ENCODE data around the gene CD70.

CD70 gene

DNA sequence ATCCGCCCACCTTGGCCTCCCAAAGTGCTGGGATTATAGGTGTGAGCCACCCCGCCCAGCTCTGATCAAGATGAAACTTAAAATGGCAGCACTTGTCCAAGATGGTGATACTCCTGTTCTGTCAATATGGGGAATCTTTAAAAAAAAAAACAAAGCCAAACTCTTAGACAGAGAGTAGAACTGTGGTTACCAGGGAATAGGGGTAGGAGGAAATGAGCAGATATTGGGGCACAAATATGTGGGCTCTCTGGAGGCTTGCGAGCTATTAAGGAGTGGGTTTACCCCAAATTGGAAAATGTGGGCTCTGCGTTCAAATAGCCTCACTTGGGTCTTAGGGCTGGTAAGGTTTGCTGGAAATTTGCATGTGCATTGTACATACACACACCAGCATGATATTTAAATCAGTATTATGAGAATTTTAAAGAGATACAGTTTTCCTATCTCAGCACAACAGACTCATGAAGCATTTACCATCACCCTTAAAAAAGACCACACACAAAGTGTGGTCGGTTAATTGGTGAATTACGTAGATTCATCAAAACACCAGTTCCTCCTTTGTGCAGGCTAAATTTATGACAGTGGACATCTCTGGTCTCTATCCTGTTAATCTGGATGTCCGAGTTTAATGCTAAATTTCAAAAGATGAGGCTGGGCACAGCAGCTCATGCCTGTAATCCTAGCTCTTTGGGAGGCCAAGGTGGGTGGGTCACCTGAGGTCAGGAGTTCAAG, 11.3 kb downstream of the CD70 start:
- TF ChIP-seq, protein P1, sequence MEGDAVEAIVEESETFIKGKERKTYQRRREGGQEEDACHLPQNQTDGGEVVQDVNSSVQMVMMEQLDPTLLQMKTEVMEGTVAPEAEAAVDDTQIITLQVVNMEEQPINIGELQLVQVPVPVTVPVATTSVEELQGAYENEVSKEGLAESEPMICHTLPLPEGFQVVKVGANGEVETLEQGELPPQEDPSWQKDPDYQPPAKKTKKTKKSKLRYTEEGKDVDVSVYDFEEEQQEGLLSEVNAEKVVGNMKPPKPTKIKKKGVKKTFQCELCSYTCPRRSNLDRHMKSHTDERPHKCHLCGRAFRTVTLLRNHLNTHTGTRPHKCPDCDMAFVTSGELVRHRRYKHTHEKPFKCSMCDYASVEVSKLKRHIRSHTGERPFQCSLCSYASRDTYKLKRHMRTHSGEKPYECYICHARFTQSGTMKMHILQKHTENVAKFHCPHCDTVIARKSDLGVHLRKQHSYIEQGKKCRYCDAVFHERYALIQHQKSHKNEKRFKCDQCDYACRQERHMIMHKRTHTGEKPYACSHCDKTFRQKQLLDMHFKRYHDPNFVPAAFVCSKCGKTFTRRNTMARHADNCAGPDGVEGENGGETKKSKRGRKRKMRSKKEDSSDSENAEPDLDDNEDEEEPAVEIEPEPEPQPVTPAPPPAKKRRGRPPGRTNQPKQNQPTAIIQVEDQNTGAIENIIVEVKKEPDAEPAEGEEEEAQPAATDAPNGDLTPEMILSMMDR (conservative IDR thresholded peaks at IDR 0.05; ENCODE audit: low read depth, low read length): no peak
- DNase-seq (ENCODE audit: low read depth): no peak
- no peak overlapping the region for H3K4me3 ChIP-seq (ENCODE audit: low read depth, low read length)

DNA sequence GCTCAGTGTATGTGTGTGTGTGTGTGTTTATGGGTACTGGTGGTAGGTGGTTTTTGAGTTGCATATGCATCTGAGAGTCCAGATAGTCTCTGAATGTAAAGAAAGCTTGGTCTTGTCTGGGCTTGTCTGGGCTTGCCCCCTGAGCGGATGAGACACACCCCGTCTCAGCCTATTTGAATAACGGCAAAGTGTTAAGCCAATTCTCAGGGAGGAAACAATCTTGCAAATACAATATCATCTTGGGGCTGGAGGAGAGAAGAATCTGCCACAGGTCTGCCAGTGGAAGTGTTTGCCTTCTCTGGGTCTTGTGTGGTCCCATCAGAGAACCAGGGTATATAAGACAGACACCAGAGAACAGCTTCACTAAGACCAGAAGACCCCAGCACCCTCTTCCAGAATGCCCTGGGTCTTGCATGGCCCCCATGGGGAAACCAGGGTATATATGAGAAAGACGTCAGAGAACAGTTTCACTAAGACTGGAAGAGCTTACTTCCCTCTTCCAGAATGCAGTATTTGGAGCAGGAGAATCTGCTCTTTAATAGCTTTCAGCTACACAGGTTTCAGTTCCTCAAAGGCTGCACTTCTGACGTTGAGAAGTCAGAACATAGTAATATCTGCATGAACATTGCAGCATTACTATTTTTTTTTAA, 13.3 kb downstream of the CD70 start:
- TF ChIP-seq, protein P1 (conservative IDR thresholded peaks at IDR 0.05; ENCODE audit: low read depth, low read length): no peak
- H3K4me3 ChIP-seq (ENCODE audit: low read depth, low read length): no peak overlapping the region
- no peak for DNase-seq (ENCODE audit: low read depth)

DNA sequence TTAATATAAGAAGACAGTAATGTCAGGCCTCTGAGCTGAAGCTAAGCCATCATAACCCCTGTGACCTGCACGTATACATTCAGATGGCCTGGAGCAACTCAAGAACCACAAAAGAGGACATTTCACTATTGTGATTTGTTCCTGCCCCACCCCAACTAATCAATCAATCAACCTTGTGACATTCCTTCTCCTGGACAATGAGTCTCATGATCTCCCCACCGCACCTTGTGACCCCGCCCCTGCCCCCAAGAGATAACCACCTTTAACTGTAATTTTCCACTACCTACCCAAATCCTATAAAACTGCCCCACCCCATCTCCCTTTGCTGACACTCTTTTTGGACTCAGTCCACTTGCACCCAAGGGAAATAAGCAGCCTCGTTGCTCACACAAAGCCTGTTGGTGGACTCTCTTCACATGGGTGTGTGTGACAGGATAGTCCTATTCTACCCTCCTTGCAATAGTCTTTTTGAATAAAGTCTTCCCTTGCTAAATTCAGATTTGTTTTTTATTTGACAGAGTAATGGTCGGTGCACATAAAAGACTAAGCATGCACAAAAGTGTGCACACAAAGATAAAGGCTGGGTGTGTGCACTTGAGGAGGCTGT, 14.0 kb downstream of the CD70 start:
- no peak overlapping the region for H3K4me3 ChIP-seq (ENCODE audit: low read depth, low read length)
- DNase-seq (ENCODE audit: low read depth): no peak
- TF ChIP-seq, protein P1 (conservative IDR thresholded peaks at IDR 0.05; ENCODE audit: low read depth, low read length): no peak

DNA sequence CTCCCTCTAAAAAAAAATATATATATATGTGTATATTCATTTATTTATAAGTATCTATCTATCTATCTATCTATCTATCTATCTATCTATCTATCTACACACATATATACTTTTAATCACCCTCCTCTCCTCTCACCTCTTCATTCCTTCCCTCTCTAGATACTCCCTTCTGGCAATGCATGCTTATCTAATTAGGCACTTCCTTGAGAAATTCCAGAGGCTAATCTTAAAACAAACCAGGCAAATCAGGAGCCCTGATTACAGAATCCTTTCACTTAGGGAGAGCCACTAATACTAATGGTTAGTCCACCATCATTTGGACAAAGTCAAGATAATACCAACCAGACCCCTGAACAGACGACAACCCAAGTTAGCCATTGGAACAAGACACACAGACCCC, 17.6 kb downstream of the CD70 start:
- H3K4me3 ChIP-seq (ENCODE audit: low read depth, low read length): no peak overlapping the region
- TF ChIP-seq, protein P1 (conservative IDR thresholded peaks at IDR 0.05; ENCODE audit: low read depth, low read length): no peak
- DNase-seq (ENCODE audit: low read depth): no peak

DNA sequence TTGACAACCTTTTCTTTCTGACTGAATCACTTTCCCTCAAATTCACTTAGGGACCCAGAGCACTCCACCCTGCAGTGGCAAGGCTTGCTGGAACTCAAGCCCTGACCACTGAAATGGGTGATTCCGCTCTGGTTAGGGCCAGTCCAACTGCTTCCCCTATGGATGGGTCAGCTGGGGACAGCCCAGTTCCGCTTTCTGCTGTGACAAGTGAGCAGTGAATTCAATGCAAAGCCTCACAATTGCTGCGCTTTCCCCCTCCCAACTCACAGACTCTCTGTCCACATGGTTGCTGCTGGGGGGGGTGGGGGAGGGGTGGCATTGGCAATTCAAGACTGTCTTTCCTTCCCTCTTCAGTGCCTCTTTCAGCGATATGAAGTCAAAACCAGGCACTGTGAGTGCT, 18.7 kb downstream of the CD70 start:
- no peak overlapping the region for H3K4me3 ChIP-seq (ENCODE audit: low read depth, low read length)
- DNase-seq (ENCODE audit: low read depth): no peak
- TF ChIP-seq, protein P1 (conservative IDR thresholded peaks at IDR 0.05; ENCODE audit: low read depth, low read length): no peak

DNA sequence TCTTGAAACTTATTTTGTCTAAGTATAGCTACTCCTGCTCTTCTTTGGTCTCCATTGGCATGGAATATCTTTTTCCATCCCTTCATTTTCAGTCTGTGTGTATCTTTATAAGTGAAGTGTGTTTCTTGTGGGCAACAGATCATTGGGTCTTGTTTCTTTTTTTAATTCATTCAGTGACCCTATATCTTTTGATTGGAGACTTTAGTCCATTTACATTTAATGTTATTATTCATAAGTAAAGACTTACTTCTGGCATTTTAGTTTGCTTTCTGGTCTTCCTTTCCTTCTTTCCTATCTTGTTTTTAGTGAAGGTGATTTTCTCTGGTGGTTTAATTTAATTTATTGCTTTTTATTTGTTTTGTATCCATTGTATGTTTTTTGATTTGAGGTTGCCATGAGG, 19.8 kb downstream of the CD70 start:
- TF ChIP-seq, protein P1 (conservative IDR thresholded peaks at IDR 0.05; ENCODE audit: low read depth, low read length): no peak
- DNase-seq (ENCODE audit: low read depth): no peak

More for the DNA sequence above, 19.8 kb downstream of the CD70 start:
- no peak overlapping the region for H3K4me3 ChIP-seq (ENCODE audit: low read depth, low read length)

All from choroid plexus epithelial cell (primary cell).